ENCODE measurements around the gene RSPO3. TPM values are rescaled to one million over a fixed set of nuclear protein-coding genes. Genes with fewer than 3 reads are reported as not detected.

RSPO3 gene
- total RNA-seq, 1 donor from 2014 or later: 26.3 TPM

- Mint-ChIP-seq H3K9me3 (no peaks in the 10 kb centered on the region), H3K4me3 (no peak overlapping the region), H3K36me3 (peaks cover 7% of the 10 kb centered on the region), H3K27ac (no peak overlapping the region), H3K4me1 (no peaks in the 10 kb centered on the region), H3K27me3 (ENCODE audit: low read depth) (no peaks in the 10 kb centered on the region)
- no peak for DNase-seq (ENCODE audit: low spot score in 2 of 2, unreplicated experiment in 2 of 2)
- TF ChIP-seq CTCF (IDR thresholded peaks at IDR 0.05; ENCODE audit: unreplicated experiment): no peak
Observed at GRCh38 chr6:127199470-127199869, 81.0 kb downstream of the RSPO3 start.

GRCh38 chr6:127200114-127200513 lies 81.6 kb downstream of the RSPO3 start:
- H3K36me3 Mint-ChIP-seq: peaks cover 7% of the 10 kb centered on the region
- no peak for TF ChIP-seq CTCF (IDR thresholded peaks at IDR 0.05; ENCODE audit: unreplicated experiment)
- H3K27me3 Mint-ChIP-seq (ENCODE audit: low read depth): no peaks in the 10 kb centered on the region
- no peak overlapping the region for H3K27ac Mint-ChIP-seq
- DNase-seq (ENCODE audit: low spot score in 2 of 2, unreplicated experiment in 2 of 2): no peak
- no peaks in the 10 kb centered on the region for H3K4me1 Mint-ChIP-seq
- H3K9me3 Mint-ChIP-seq: no peaks in the 10 kb centered on the region
- no peak overlapping the region for H3K4me3 Mint-ChIP-seq

GRCh38 chr6:127201321-127201720 lies 82.8 kb downstream of the RSPO3 start:
- no peak for TF ChIP-seq CTCF (IDR thresholded peaks at IDR 0.05; ENCODE audit: unreplicated experiment)
- no peak overlapping the region for H3K27ac Mint-ChIP-seq
- no peaks in the 10 kb centered on the region for H3K9me3 Mint-ChIP-seq
- no peaks in the 10 kb centered on the region for H3K27me3 Mint-ChIP-seq (ENCODE audit: low read depth)
- H3K36me3 Mint-ChIP-seq: peaks cover 7% of the 10 kb centered on the region
- no peaks in the 10 kb centered on the region for H3K4me1 Mint-ChIP-seq
- no peak overlapping the region for H3K4me3 Mint-ChIP-seq
- DNase-seq (ENCODE audit: low spot score in 2 of 2, unreplicated experiment in 2 of 2): no peak

- DNase-seq (ENCODE audit: low spot score in 2 of 2, unreplicated experiment in 2 of 2): no peak
- no peak for TF ChIP-seq CTCF (IDR thresholded peaks at IDR 0.05; ENCODE audit: unreplicated experiment)
- Mint-ChIP-seq H3K9me3 (no peaks in the 10 kb centered on the region), H3K27ac (no peak overlapping the region), H3K4me1 (no peaks in the 10 kb centered on the region), H3K36me3 (peaks cover under 1% of the 10 kb centered on the region), H3K4me3 (no peak overlapping the region), H3K27me3 (ENCODE audit: low read depth) (no peaks in the 10 kb centered on the region)
Observed at GRCh38 chr6:127202676-127203075, 84.2 kb downstream of the RSPO3 start.

GRCh38 chr6:127204281-127204680 lies 85.8 kb downstream of the RSPO3 start:
- no peak for DNase-seq (ENCODE audit: low spot score in 2 of 2, unreplicated experiment in 2 of 2)
- H3K27me3 Mint-ChIP-seq (ENCODE audit: low read depth): peaks cover 3% of the 10 kb centered on the region
- H3K36me3 Mint-ChIP-seq: no peaks in the 10 kb centered on the region
- no peak overlapping the region for H3K4me3 Mint-ChIP-seq
- no peak for TF ChIP-seq CTCF (IDR thresholded peaks at IDR 0.05; ENCODE audit: unreplicated experiment)
- H3K9me3 Mint-ChIP-seq: no peaks in the 10 kb centered on the region
- H3K27ac Mint-ChIP-seq: no peak overlapping the region
- H3K4me1 Mint-ChIP-seq: no peaks in the 10 kb centered on the region

- Mint-ChIP-seq H3K27me3 (ENCODE audit: low read depth) (peaks cover 3% of the 10 kb centered on the region), H3K4me1 (no peaks in the 10 kb centered on the region), H3K36me3 (no peaks in the 10 kb centered on the region), H3K9me3 (no peaks in the 10 kb centered on the region), H3K4me3 (no peak overlapping the region), H3K27ac (no peak overlapping the region)
- no peak for DNase-seq (ENCODE audit: low spot score in 2 of 2, unreplicated experiment in 2 of 2)
- no peak for TF ChIP-seq CTCF (IDR thresholded peaks at IDR 0.05; ENCODE audit: unreplicated experiment)
Observed at GRCh38 chr6:127205036-127205435, 86.6 kb downstream of the RSPO3 start.

Measured in mesothelial cell of epicardium (in vitro differentiated cells).